ENCODE results near the gene SMYD3. TPM values are rescaled to one million over a fixed set of nuclear protein-coding genes. Genes with fewer than 3 reads are reported as not detected.

The SMYD3 gene
- total RNA-seq, 1 donor from 2014 or later = 22.3 TPM

DNA sequence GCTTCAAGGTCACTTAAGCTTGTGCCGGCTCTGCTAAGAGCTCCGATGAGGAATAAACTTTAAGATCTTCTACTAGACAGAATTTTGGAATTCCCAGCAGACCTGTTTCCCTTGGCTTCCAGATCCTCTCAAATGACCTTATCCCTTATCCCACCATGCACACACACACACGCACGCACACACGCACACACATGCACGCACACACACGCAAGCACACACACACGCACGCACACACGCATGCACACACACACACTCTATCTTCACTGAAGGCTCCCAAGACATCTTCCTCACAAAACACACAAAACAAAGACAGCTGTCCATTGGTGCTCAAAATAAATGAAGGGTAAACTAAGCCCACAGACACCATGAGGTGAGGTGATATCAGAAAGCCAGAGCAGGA is 692.4 kb downstream of the SMYD3 start:
- no peaks in the 10 kb centered on the region for H3K4me1 ChIP-seq
- intact Hi-C loops (cut with DNase I) = no loop called here
- no peak overlapping the region for H3K27ac ChIP-seq
- no peaks in the 10 kb centered on the region for H3K36me3 ChIP-seq
- TF ChIP-seq, protein P1, sequence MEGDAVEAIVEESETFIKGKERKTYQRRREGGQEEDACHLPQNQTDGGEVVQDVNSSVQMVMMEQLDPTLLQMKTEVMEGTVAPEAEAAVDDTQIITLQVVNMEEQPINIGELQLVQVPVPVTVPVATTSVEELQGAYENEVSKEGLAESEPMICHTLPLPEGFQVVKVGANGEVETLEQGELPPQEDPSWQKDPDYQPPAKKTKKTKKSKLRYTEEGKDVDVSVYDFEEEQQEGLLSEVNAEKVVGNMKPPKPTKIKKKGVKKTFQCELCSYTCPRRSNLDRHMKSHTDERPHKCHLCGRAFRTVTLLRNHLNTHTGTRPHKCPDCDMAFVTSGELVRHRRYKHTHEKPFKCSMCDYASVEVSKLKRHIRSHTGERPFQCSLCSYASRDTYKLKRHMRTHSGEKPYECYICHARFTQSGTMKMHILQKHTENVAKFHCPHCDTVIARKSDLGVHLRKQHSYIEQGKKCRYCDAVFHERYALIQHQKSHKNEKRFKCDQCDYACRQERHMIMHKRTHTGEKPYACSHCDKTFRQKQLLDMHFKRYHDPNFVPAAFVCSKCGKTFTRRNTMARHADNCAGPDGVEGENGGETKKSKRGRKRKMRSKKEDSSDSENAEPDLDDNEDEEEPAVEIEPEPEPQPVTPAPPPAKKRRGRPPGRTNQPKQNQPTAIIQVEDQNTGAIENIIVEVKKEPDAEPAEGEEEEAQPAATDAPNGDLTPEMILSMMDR (IDR thresholded peaks at IDR 0.05) = no peak
- TF ChIP-seq POLR2A (IDR thresholded peaks at IDR 0.05) = no peak
- no peak for TF ChIP-seq POLR2AphosphoS5 (IDR thresholded peaks at IDR 0.05; ENCODE audit: insufficient read depth in 1 of 2, low read depth in 1 of 2)
- DNase-seq (ENCODE audit: extremely low spot score in 2 of 2) = peak in 1 of 2 donors; percentile 40
- no peaks in the 10 kb centered on the region for H3K27me3 ChIP-seq
- H3K4me3 ChIP-seq = no peak overlapping the region
- H3K9me3 ChIP-seq = no peaks in the 10 kb centered on the region

DNA sequence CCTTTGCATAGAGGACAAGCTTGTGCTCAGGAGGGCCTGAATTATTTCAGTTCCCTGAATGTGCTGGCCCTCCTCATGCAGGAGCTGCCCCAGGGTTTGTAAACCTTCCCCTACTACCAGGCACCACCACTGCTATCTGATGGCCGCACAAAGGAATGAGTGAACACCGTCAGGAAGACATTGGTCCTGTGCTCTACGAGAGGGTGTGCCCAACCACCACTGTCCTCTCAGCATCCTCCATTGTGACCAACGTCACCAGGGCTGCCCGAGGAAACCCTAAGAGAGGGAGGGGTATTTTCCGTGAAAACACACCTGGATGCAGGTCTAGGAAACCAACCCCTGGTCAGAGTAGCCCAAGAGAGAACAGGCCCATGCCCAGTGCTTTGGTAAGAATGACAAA is 694.8 kb downstream of the SMYD3 start:
- no peak overlapping the region for H3K4me3 ChIP-seq
- H3K9me3 ChIP-seq = no peaks in the 10 kb centered on the region
- intact Hi-C loops (cut with DNase I) = no loop called here
- H3K4me1 ChIP-seq = no peaks in the 10 kb centered on the region
- H3K27ac ChIP-seq = no peak overlapping the region
- peak; percentile 44 to 84 for DNase-seq (ENCODE audit: extremely low spot score in 2 of 2)
- H3K36me3 ChIP-seq = no peaks in the 10 kb centered on the region
- no peaks in the 10 kb centered on the region for H3K27me3 ChIP-seq
- TF ChIP-seq, protein P1 (IDR thresholded peaks at IDR 0.05) = no peak
- TF ChIP-seq POLR2AphosphoS5 (IDR thresholded peaks at IDR 0.05; ENCODE audit: insufficient read depth in 1 of 2, low read depth in 1 of 2) (no peak), POLR2A (IDR thresholded peaks at IDR 0.05) (no peak)

DNA sequence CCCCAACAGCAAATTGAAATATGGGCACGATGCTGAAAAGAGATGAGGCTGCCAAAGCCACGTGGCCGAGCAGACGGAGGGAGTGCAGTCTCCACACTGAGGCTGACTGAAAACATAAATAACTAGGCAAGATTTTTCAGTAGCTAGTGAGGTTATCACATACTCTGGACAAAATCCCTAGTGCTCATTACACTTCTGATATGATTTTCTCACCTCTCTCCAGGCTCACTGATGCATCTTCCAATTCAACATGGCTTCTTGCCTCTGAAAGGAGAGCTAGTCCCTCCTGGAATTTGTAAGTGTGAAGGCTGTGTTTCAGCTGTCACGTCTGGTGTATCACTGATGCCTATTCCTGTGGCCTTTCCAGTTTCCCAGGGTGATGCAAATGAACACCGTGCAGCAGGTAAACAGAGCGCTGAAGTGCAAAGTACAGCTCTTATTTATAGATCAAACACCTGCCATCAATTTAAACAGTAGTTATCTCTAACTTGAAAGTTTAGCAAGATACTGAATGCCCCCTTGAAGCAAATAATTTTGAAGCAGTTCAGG is 696.2 kb downstream of the SMYD3 start:
- no peak overlapping the region for H3K4me3 ChIP-seq
- no peaks in the 10 kb centered on the region for H3K9me3 ChIP-seq
- intact Hi-C loops (cut with DNase I) = no loop called here
- H3K4me1 ChIP-seq = no peaks in the 10 kb centered on the region
- H3K27me3 ChIP-seq = no peaks in the 10 kb centered on the region
- no peaks in the 10 kb centered on the region for H3K36me3 ChIP-seq
- DNase-seq (ENCODE audit: extremely low spot score in 2 of 2) = no peak
- TF ChIP-seq POLR2AphosphoS5 (IDR thresholded peaks at IDR 0.05; ENCODE audit: insufficient read depth in 1 of 2, low read depth in 1 of 2) (no peak), POLR2A (IDR thresholded peaks at IDR 0.05) (no peak)
- TF ChIP-seq, protein P1 (IDR thresholded peaks at IDR 0.05) = no peak
- H3K27ac ChIP-seq = no peak overlapping the region

DNA sequence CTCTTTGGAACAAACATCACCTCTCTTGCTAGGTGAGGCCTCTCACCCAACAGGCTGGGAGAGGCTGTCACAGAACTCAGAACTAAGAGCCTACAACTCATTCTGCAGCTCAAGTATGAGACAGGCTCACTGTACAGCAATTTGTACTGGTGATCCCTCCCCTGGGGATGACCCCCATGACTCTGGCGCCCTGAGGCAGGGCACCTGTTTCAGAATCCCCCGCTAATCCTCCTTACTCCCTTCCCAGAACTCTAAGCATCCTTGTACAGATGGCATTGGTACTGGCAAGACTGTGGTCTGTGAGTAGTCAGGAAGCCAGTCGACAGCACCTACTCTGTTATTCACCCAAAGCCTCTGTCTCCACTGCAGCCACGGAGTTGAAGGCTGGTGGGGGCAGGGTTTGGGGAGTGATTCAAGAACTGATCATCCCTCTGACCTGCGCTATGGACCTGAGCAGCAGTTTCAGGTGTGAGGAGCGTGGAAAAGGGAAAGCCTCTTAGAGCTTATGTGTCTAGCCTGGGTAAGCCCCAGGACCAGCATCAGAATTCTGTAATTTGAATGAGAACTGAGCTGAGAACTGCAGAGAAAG is 696.8 kb downstream of the SMYD3 start:
- intact Hi-C loops (cut with DNase I) = no loop called here
- Histone ChIP-seq H3K4me1 (no peaks in the 10 kb centered on the region), H3K9me3 (no peaks in the 10 kb centered on the region), H3K27me3 (no peaks in the 10 kb centered on the region), H3K27ac (no peak overlapping the region), H3K4me3 (no peak overlapping the region), H3K36me3 (no peaks in the 10 kb centered on the region)
- TF ChIP-seq POLR2AphosphoS5 (IDR thresholded peaks at IDR 0.05; ENCODE audit: insufficient read depth in 1 of 2, low read depth in 1 of 2) (no peak), POLR2A (IDR thresholded peaks at IDR 0.05) (no peak)
- TF ChIP-seq, protein P1 (IDR thresholded peaks at IDR 0.05) = no peak
- DNase-seq (ENCODE audit: extremely low spot score in 2 of 2) = peak in 1 of 2 donors; percentile 67

DNA sequence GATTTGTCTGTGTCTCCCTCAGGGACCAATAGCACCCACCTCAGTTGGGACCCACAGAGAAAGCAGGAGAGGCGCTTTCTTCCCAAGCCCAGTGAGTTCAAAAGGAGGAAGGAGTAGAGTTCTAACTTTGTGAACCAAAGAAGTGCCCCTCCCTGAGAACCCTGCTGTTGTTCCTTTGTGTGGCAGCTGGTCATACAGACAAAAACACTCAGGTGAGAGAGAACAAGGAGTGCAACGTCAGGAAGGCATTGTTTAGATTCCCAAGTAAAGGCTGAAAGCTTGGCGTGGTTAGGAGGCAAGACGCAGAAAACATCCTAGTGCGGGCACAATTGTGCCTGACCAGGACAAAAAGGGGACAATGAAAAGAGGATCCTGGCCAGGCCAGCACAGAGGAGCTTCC is 697.7 kb downstream of the SMYD3 start:
- H3K4me1 ChIP-seq = no peaks in the 10 kb centered on the region
- intact Hi-C loops (cut with DNase I) = no loop called here
- H3K27me3 ChIP-seq = no peaks in the 10 kb centered on the region
- no peaks in the 10 kb centered on the region for H3K9me3 ChIP-seq
- H3K4me3 ChIP-seq = no peak overlapping the region
- TF ChIP-seq POLR2A (IDR thresholded peaks at IDR 0.05) (no peak), POLR2AphosphoS5 (IDR thresholded peaks at IDR 0.05; ENCODE audit: insufficient read depth in 1 of 2, low read depth in 1 of 2) (no peak)
- TF ChIP-seq, protein P1 (IDR thresholded peaks at IDR 0.05) = no peak
- H3K27ac ChIP-seq = no peak overlapping the region
- H3K36me3 ChIP-seq = no peaks in the 10 kb centered on the region
- DNase-seq (ENCODE audit: extremely low spot score in 2 of 2) = no peak
